Glutamatergic neuron (in vitro differentiated cells): ENCODE data around the gene ARHGAP21. TPM values are rescaled to one million over a fixed set of nuclear protein-coding genes. Genes with fewer than 3 reads are reported as not detected.
"Not testable (repeated sequence)": the region's sequence is repeated elsewhere in the genome, so short reads cannot be mapped to it uniquely, and the experiment has no call there.

Source experiments
- DNase-seq: peaks from one replicate; pipeline ENCODE4 v3.0.0; 2022
- H3K27ac Mint-ChIP-seq: one replicate; pipeline ENCODE4 v1.8.0; 2020; ENCODE audit warnings: mild to moderate bottlenecking, mixed read lengths, inconsistent platforms; ENCODE audit not compliant: unreplicated experiment
- H3K27me3 Mint-ChIP-seq: one replicate; pipeline ENCODE4 v1.8.0; 2020; ENCODE audit warnings: mild to moderate bottlenecking, moderate library complexity, mixed read lengths, inconsistent platforms; ENCODE audit not compliant: unreplicated experiment
- H3K36me3 Mint-ChIP-seq: one replicate; pipeline ENCODE4 v1.8.0; 2020; ENCODE audit warnings: mild to moderate bottlenecking, mixed read lengths, inconsistent platforms; ENCODE audit not compliant: unreplicated experiment
- H3K4me1 Mint-ChIP-seq: one replicate; pipeline ENCODE4 v1.8.0; 2020; ENCODE audit warnings: mild to moderate bottlenecking, low read depth, mixed read lengths, inconsistent platforms; ENCODE audit not compliant: unreplicated experiment
- H3K4me3 Mint-ChIP-seq: one replicate; pipeline ENCODE4 v1.8.0; 2020; ENCODE audit warnings: mild to moderate bottlenecking, mixed read lengths, inconsistent platforms; ENCODE audit not compliant: unreplicated experiment
- H3K9me3 Mint-ChIP-seq: one replicate; pipeline ENCODE4 v1.8.0; 2020; ENCODE audit warnings: mild to moderate bottlenecking, moderate library complexity, mixed read lengths, inconsistent platforms; ENCODE audit not compliant: unreplicated experiment
- long read RNA-seq: library from polyadenylated mRNA; unstranded; transcript quantifications from one replicate; pipeline ENCODE4 v2.0.0, GENCODE V29; 2020; ENCODE audit not compliant: unreplicated experiment
- total RNA-seq: library from RNA; stranded (reverse); fragmentation: NEBNext Ultra II Directional; extraction: Animal tissue kit (Norgen Biotek cat#: 25700); gene quantifications from one replicate; pipeline ENCODE4 v1.2.1, GENCODE V29; 2021; ENCODE audit not compliant: unreplicated experiment
- TF ChIP-seq, protein P1 (sequence below): fragments of 200-600 bp; sonication (generic); IDR thresholded peaks from one replicate; pipeline ENCODE4 v1.5.0; 2021; ENCODE audit not compliant: partially characterized antibody, unreplicated experiment

The ARHGAP21 gene
- total RNA-seq = 217 TPM
- long read RNA-seq, partial matches to known transcripts = 8 of 17 reads
- long read RNA-seq, other reads (novel, unspliced or antisense) = 8 of 17 reads

DNA sequence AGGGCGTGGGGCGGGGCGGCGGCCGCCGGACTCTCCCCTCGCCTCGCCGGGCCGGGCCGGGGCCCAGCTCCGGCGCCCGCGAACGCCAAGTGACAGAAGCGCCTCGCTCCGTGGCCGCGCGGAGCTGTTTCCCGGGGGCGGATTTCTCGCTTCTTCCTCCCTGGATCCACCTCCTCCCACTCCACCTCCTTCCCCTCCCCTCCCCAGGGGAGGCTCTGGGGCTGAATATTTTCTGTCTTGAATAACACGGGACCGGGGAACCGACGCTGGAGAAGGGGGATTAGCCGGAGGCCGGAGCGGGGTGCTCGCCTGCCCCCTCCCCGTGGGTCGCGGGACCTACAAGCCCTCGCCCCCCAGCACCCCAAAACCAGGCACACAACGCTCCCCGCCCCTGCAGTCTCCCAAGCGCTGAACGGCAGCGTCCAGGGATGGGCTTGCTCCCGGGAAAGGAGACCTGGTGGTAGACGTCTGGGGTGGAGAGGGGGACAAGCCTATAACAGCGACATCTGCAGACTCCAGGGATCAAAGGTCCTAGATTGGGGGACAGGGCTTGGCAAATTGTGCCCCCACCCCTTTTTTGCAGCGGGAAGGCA is at the start of gene ARHGAP21:
ARHGAP21 (minus strand) TSS at position 100 of the 593 bp plus-strand sequence. CDS start 1,988 bp downstream, outside the sequence.
- H3K4me3 Mint-ChIP-seq = peak within 1 kb of the TSS; percentile 94
- peaks cover 16% of the 10 kb centered on the region for H3K9me3 Mint-ChIP-seq
- TF ChIP-seq, protein P1, sequence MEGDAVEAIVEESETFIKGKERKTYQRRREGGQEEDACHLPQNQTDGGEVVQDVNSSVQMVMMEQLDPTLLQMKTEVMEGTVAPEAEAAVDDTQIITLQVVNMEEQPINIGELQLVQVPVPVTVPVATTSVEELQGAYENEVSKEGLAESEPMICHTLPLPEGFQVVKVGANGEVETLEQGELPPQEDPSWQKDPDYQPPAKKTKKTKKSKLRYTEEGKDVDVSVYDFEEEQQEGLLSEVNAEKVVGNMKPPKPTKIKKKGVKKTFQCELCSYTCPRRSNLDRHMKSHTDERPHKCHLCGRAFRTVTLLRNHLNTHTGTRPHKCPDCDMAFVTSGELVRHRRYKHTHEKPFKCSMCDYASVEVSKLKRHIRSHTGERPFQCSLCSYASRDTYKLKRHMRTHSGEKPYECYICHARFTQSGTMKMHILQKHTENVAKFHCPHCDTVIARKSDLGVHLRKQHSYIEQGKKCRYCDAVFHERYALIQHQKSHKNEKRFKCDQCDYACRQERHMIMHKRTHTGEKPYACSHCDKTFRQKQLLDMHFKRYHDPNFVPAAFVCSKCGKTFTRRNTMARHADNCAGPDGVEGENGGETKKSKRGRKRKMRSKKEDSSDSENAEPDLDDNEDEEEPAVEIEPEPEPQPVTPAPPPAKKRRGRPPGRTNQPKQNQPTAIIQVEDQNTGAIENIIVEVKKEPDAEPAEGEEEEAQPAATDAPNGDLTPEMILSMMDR = peak; percentile 13
- H3K36me3 Mint-ChIP-seq = no peaks in the 10 kb centered on the region
- peak within 1 kb of the TSS; percentile 96 for H3K27ac Mint-ChIP-seq
- peak; percentile 70 for DNase-seq
- H3K27me3 Mint-ChIP-seq = peaks cover 9% of the 10 kb centered on the region
- peaks cover 10% of the 10 kb centered on the region for H3K4me1 Mint-ChIP-seq

DNA sequence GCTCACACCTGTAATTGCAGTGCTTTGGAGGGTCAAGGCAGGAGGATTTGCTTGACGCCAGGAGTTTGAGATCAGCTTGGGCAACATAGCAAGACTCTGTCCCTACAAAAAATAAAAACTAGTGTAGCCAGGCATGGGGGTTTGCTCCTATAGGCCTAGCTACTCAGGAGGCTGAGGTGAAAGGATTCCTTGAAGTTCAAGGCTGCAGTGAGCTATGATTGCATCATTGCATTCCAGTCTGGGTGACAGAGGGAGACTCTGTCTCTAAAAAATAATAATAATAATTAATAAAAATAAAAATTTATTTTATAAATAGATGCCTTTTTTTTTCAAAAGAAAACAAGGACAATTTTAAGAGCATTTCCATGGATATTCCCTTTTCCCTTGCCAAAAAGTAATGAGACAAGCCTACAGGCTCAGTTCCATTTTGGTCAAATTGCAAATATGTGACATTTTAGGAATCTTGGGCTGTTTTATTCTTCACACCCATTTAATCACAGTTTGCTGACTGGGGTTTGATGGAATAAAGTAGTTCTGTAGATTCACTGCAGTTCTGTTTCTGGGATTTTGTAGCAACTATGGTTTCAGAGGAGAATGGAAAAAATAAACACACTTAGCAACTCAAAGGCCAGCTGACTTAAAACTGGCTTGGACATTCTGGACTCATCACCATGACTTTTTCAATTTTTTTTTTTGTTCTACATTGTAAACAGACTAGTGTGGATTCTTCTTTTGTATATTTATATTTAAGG is 48.4 kb upstream of the ARHGAP21 start:
- no peaks in the 10 kb centered on the region for H3K27me3 Mint-ChIP-seq
- no peak overlapping the region for H3K4me3 Mint-ChIP-seq
- H3K27ac Mint-ChIP-seq = no peak overlapping the region
- TF ChIP-seq, protein P1 = no peak
- no peak for DNase-seq
- no peaks in the 10 kb centered on the region for H3K4me1 Mint-ChIP-seq
- H3K36me3 Mint-ChIP-seq = no peaks in the 10 kb centered on the region
- H3K9me3 Mint-ChIP-seq = no peaks in the 10 kb centered on the region

DNA sequence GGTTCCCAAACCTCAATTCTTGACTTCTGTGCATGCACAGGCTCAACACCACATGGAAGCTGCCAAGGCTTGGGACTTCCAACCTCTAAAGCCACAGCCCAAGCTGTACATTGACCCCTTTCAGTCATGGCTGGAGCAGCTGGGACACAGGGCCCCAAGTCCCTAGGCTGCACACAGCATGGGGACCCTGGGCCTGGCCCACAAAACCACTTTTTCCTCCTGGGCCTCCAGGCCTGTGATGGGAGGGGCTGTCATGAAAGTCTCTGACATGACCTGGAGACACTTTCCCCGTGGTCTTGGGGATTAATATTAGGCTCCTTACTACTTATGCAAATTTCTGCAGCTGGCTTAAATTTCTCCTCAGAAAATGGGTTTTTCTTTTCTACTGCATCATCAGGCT is 41.3 kb upstream of the ARHGAP21 start:
- not testable (repeated sequence) for H3K9me3 Mint-ChIP-seq, H3K4me1 Mint-ChIP-seq, DNase-seq, H3K27me3 Mint-ChIP-seq, H3K27ac Mint-ChIP-seq, H3K4me3 Mint-ChIP-seq
- peaks cover 16% of the 10 kb centered on the region for H3K36me3 Mint-ChIP-seq

DNA sequence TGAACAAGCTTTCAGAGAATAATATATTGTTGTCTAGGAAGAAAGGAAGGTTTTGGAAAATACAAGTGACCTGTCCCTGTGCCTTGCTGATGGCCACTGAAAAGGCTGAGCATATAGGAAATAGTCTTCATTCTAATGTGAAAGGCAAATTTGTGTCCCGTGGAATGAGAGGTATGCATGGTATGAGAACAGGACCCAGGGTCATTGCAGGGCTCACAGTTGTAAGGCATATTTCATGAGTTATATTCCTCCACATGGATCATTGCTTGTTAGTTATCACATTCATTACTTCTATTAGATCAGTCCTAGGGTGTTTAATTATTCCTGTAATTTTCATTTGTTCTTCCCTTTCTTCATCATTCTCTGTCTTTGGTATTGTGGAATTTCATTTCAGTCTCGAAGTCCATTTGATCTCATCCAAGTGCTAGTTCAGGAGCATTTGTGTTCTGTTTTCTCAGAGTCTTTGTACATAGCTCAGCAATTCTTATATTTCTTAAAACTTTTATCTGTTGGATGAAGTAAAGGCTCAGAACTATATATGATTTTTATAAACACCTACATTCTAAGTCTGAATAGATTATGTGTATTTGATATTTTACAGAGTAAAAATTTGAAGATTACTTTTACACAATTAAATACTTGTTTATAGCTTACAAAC is 39.4 kb upstream of the ARHGAP21 start:
- no peak for DNase-seq
- TF ChIP-seq, protein P1 = no peak
- Mint-ChIP-seq H3K4me1 (no peaks in the 10 kb centered on the region), H3K27ac (no peak overlapping the region), H3K36me3 (peaks cover 16% of the 10 kb centered on the region), H3K27me3 (no peaks in the 10 kb centered on the region), H3K9me3 (peaks cover 3% of the 10 kb centered on the region), H3K4me3 (no peak overlapping the region)

DNA sequence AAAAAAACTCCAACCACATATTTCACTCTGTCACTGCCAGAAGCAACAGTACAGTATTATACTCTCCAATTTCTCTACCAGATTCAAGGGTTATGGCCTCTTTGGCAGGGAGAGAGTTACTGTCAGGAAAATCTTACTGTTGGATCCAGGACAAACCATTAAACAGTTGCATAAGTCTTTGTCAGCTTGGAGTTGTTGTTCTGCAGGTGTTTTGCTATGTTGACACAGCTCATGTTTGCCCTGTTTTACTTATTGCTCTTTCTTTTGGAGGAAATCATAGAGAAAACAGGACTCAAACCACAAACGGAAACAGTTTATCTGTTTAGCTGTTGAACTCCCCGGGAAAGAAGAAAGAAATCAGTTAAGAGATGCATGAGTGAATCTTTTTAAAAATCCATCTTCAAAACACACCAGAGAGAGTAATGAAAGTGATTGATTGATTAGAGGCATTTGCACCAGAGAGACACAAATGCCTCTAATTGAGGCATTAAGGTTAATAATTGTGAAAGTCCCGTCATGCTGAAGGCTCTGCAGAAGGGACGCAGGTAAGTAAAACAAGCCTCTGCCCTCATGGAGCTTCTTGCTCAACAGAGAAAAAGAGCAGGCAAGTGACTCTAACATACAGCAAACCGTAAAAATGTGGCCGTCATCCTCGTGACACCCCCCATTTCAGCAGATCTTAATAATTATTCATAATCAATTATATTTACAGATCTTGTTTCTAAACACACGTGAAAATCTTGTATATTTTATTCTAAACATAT is 38.7 kb upstream of the ARHGAP21 start:
- no peak overlapping the region for H3K27ac Mint-ChIP-seq
- H3K4me3 Mint-ChIP-seq = no peak overlapping the region
- no peak for DNase-seq
- peaks cover 3% of the 10 kb centered on the region for H3K9me3 Mint-ChIP-seq
- TF ChIP-seq, protein P1 = no peak
- H3K4me1 Mint-ChIP-seq = no peaks in the 10 kb centered on the region
- H3K27me3 Mint-ChIP-seq = peaks cover 2% of the 10 kb centered on the region
- H3K36me3 Mint-ChIP-seq = peaks cover 16% of the 10 kb centered on the region
